Body of pancreas (tissue), 4 donors: ENCODE results near the gene DUOXA2.

Source experiments
- CTCF ChIP-seq, 7 experiments: fragments of 450-650 bp in 4 of 7; fragments of 200-600 bp in 3 of 7; sonication (generic) in 3 of 7; IDR thresholded peaks; one replicate each; pipeline ENCODE4 v1.5.1; 2016 to 2019; ENCODE audit warnings: antibody characterized with exemption in 7 of 7
- POLR2A ChIP-seq, 3 donors: fragments of 450-650 bp; IDR thresholded peaks; one replicate each; pipeline ENCODE4 v1.6.1; 2016; ENCODE audit warnings: antibody characterized with exemption in 3 of 3, mild to moderate bottlenecking in 2 of 3

DNA sequence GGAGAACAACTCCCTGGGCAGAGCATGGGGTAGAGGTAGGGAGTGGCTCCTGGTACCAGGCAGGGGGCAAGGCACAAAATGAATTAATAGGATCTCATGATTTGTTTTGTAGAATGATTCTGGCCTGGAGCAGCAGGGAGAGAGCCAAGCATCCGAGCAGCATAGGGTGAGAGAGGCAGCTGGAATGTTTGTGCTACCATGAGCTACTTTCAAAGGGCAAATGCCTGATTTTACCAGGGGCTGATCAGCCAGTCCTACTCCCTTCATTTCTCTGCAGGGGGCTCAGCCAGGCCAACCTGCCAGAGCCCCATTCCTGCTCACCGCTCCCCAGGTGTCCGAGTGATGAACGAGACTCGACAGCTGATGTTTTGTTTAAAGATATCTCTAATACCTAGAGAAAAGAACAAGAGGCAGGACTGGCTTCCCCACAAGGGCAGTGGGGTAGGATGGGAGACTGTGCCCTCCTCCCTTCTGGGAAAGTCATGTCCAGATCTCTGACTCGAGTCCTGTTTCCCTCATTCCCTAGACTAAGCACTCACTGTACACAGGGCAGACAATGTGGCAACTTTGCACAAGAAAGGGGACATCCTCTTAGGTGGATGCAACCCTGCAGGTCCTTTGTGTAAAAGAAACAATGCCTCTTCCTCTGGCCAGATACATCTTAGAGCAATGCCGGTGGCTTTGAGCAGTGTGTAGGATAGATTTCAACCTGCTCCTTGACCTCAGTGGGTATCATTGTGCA is 13.1 kb upstream of the DUOXA2 start:
- TF ChIP-seq CTCF (IDR thresholded peaks at IDR 0.05) (no peak), POLR2A (IDR thresholded peaks at IDR 0.05) (no peak)
